Thyroid gland (tissue), 4 donors: Measurements from ENCODE around the gene C4orf50.

Source experiments
- POLR2A ChIP-seq, 2 donors: fragments of 450-650 bp; IDR thresholded peaks; one replicate each; pipeline ENCODE4 v1.6.1; 2017; ENCODE audit warnings: antibody characterized with exemption in 2 of 2, mild to moderate bottlenecking in 2 of 2, moderate library complexity in 1 of 2
- TF ChIP-seq, protein P1 (sequence below), 6 experiments: fragments of 200-600 bp in 3 of 6; fragments of 450-650 bp in 3 of 6; sonication (generic) in 3 of 6; IDR thresholded peaks; one replicate each; pipeline ENCODE4 v1.5.1; 2016 to 2019; ENCODE audit warnings: antibody characterized with exemption in 6 of 6, mild to moderate bottlenecking in 2 of 6, inconsistent platforms in 1 of 6, moderate library complexity in 1 of 6

DNA sequence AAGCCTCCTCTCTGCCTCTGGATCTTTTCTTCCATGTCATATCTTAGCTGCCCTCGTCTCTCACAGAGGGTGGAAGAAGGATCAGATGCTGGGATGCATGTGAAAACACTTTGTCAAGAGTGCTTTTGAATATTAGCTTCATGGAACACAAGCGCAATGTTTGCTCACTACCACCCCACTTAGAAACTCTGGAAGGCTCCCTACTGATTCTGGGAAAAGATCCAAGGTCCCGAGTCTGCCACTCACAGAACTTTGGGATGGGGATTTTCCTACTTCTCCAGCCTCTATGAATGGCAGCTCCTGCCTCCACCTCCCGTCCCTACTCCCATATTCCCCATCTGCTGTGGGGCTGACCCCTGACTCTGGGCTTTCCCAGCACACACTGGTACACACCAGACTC lies 85.1 kb downstream of the C4orf50 start:
- TF ChIP-seq, protein P1, sequence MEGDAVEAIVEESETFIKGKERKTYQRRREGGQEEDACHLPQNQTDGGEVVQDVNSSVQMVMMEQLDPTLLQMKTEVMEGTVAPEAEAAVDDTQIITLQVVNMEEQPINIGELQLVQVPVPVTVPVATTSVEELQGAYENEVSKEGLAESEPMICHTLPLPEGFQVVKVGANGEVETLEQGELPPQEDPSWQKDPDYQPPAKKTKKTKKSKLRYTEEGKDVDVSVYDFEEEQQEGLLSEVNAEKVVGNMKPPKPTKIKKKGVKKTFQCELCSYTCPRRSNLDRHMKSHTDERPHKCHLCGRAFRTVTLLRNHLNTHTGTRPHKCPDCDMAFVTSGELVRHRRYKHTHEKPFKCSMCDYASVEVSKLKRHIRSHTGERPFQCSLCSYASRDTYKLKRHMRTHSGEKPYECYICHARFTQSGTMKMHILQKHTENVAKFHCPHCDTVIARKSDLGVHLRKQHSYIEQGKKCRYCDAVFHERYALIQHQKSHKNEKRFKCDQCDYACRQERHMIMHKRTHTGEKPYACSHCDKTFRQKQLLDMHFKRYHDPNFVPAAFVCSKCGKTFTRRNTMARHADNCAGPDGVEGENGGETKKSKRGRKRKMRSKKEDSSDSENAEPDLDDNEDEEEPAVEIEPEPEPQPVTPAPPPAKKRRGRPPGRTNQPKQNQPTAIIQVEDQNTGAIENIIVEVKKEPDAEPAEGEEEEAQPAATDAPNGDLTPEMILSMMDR (IDR thresholded peaks at IDR 0.05) = no peak
- TF ChIP-seq POLR2A (IDR thresholded peaks at IDR 0.05) = no peak
